Measurements from ENCODE around the gene SENP8.

SENP8 gene

DNA sequence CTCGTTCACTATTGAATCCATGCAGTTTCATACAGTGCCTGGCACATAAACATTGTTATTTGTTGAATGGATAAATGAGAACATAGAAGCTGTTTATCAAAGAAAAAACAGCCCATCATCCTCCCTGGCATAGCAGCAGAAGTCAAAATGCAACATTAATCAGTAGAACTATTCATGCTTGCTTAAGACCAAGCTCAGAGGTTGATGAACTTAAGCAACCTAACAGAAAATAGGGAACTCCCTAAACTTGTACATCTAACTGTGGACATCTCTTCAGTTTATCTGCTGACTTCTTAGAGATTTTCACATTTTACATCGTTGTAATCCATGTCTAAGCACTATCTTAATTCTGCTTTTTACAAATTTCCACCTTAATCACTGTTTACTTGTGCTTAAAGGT, 29.2 kb downstream of the SENP8 start:
- TF ChIP-seq, protein P1, sequence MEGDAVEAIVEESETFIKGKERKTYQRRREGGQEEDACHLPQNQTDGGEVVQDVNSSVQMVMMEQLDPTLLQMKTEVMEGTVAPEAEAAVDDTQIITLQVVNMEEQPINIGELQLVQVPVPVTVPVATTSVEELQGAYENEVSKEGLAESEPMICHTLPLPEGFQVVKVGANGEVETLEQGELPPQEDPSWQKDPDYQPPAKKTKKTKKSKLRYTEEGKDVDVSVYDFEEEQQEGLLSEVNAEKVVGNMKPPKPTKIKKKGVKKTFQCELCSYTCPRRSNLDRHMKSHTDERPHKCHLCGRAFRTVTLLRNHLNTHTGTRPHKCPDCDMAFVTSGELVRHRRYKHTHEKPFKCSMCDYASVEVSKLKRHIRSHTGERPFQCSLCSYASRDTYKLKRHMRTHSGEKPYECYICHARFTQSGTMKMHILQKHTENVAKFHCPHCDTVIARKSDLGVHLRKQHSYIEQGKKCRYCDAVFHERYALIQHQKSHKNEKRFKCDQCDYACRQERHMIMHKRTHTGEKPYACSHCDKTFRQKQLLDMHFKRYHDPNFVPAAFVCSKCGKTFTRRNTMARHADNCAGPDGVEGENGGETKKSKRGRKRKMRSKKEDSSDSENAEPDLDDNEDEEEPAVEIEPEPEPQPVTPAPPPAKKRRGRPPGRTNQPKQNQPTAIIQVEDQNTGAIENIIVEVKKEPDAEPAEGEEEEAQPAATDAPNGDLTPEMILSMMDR (IDR thresholded peaks at IDR 0.05; ENCODE audit: control insufficient read depth, insufficient read depth, low read depth, low read length, missing control alignments) = no peak
- no peak for DNase-seq (ENCODE audit: low read depth)
- no peak overlapping the region for H3K4me3 ChIP-seq (ENCODE audit: control insufficient read depth, low read depth, low read length)

DNA sequence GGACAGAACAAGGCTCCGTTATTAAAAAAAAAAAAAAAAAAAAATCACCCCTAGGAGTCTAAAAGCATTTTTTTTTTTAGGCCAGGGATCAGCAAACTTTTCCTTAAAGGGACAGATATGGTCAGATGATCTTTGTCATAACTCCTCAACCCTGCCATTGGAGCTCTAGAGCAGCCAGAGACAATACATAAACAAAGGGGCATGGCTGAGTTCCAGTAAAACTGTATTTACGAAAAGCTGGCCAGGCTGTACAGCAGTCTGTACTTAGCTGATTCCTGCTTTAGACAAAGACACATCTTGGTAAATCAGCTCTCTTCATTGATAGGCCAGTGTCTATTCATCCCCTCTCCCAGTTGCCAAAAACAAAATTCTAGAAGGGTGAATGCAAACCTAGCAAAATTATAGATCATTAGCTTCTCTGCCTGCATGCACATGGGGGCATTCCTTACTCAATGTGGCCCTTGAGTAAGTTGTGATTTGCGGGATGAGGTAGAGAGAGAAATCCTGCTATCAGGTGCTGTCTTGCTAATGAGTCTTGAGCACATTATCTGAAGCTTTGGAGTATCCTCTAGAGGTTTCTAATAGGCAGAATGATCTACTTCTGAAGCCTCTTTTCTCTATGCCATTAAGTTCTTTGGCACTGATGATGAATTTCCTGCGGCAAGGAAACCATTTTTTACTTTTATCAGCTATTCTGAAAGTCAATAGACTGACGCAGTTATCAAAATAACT, 35.2 kb downstream of the SENP8 start:
- TF ChIP-seq, protein P1 (IDR thresholded peaks at IDR 0.05; ENCODE audit: control insufficient read depth, insufficient read depth, low read depth, low read length, missing control alignments) = no peak
- DNase-seq (ENCODE audit: low read depth) = no peak
- no peak overlapping the region for H3K4me3 ChIP-seq (ENCODE audit: control insufficient read depth, low read depth, low read length)

DNA sequence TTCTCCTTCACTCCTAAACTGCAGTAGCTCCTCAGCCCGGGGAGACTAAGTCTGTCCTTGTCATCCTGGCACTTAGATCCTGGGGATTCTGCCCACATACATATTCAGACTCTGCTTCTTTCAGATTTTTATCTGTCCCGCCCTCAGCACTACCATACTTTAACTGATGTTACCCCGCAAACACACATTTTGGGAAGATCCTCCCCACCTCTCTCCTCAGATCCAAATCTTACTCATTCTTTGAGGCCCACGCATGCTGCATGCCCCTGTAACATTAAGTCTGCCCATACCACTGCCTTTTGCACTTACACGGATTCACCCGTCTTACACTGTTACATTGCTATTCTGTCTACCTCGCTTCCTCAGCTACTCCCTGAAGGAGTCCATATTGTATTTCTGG, 36.1 kb downstream of the SENP8 start:
- DNase-seq (ENCODE audit: low read depth) = no peak
- TF ChIP-seq, protein P1 (IDR thresholded peaks at IDR 0.05; ENCODE audit: control insufficient read depth, insufficient read depth, low read depth, low read length, missing control alignments) = no peak

DNA sequence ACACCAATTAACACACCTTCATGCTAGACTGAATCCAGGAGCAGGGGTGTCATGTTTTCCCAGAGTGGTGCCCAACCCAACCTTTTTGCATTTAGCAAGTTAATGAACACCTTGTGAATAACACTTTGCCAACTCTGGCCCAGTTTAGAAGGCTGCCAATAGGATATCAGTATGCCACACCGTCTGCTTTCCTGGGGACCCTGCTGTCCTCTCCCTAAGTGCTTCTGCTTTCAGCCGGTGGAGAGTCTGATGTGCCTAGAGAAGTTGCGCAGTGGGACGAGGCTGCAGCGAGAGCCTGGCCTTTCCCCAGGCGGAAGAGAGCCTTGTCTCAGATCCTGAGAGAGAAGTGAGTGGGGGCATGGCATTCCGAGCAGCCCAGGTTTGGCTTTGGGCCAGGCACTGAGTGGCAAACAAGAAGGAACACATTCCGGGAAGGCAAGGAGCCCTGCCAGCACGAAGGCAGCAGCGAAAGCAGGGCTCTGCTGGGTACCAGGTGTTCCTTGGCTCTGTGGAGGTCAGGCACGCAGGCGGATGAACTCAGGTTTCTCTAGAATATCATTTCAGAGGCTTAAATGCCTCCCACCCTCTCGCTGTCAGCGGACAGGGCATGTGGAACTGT, 36.9 kb downstream of the SENP8 start:
- TF ChIP-seq, protein P1 (IDR thresholded peaks at IDR 0.05; ENCODE audit: control insufficient read depth, insufficient read depth, low read depth, low read length, missing control alignments) = no peak
- DNase-seq (ENCODE audit: low read depth) = no peak
- peak overlapping the region; percentile 52; the same call in 1 of the 2 replicates for H3K4me3 ChIP-seq (ENCODE audit: control insufficient read depth, low read depth, low read length)

More for the DNA sequence above, 36.1 kb downstream of the SENP8 start:
- H3K4me3 ChIP-seq (ENCODE audit: control insufficient read depth, low read depth, low read length) = no peak overlapping the region

DNA sequence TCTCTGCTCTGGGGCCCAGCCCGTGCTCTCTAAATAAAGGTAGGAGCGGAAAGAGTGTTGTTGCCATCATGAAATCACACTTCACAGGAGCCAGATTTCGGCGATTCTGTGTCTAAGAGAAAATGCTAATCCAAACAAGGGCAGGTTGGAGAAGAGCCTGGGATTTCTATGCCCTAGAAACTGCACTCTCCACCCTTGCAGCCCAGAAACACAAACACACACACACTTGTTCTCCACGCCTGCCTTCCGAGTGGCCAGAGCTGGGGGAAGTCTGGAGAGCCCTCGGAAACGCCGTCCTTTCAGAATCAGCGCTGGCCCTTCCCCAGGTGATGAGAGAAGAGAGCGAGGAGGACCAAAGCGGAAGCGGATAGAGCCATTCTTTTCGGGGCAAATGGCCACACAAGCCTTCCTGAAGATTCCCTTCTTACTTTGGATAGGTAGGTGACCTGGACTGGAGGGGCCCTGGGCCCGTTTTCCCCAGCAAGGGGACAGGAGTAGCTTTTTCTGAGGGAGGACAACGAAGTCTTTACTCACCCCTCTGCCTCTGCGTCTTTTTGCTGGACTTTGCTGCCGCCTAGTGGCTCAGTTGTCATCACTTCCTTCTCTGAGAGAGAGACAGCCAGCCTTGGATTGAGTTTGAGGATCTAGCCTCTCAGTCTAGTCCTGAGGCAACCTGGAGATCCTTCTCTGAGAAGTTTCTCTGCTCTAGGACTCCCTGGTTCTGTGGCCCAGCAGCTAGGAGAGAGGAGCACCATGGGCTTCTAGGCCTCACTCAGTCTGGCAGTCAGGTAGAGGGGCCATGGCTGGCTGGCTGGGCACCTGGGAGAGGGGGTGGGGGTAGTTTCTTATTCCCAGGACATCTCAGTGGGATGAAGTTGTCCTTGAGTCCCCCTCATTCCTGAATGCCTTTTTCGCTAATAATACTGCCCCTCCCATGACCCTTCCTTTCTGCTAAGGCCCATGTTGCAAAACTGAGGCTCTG, 37.7 kb downstream of the SENP8 start:
- peak overlapping the region; percentile 52 for H3K4me3 ChIP-seq (ENCODE audit: control insufficient read depth, low read depth, low read length)
- TF ChIP-seq, protein P1 (IDR thresholded peaks at IDR 0.05; ENCODE audit: control insufficient read depth, insufficient read depth, low read depth, low read length, missing control alignments) = peak; percentile 85
- DNase-seq (ENCODE audit: low read depth) = peak; percentile 43

DNA sequence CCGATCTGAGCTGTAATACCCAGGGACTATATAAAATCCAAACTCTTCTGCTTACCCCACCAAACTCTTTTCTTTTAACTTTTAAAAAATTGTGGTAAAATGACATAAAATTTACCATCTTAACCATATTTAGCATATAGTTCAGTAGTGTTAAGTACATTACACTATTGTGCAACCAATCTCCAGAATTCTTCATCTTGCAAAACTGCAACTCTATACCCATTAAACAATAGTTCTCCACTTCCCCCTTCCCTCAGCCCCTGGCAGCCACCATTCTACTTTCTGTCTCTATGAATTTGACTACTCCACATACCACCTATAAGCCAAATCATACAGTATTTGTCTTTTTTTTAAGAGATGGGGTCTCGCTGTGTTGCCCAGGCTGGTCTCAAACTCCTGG, 38.7 kb downstream of the SENP8 start:
- DNase-seq (ENCODE audit: low read depth) = no peak
- TF ChIP-seq, protein P1 (IDR thresholded peaks at IDR 0.05; ENCODE audit: control insufficient read depth, insufficient read depth, low read depth, low read length, missing control alignments) = no peak
- H3K4me3 ChIP-seq (ENCODE audit: control insufficient read depth, low read depth, low read length) = no peak overlapping the region
